ENCODE results near the gene SPOCK2.

Gene SPOCK2

GRCh38 chr10:72090326-72090725 is 2.0 kb upstream of the SPOCK2 start:
- in situ Hi-C loops (cut with HindIII; ENCODE audit: low sequenced_read_pairs) = no loop called here
- no peak for TF ChIP-seq CTCF (IDR thresholded peaks at IDR 0.05; ENCODE audit: low read depth, low read length)
- no peak for DNase-seq (ENCODE audit: low read depth, low spot score)
- no peak overlapping the region for H3K4me3 ChIP-seq (ENCODE audit: low read depth, low read length)

GRCh38 chr10:72089618-72090017 is 1.3 kb upstream of the SPOCK2 start:
- no peak overlapping the region for H3K4me3 ChIP-seq (ENCODE audit: low read depth, low read length)
- TF ChIP-seq CTCF (IDR thresholded peaks at IDR 0.05; ENCODE audit: low read depth, low read length) = no peak
- in situ Hi-C loops (cut with HindIII; ENCODE audit: low sequenced_read_pairs) = no loop called here
- DNase-seq (ENCODE audit: low read depth, low spot score) = peak; percentile 14

- TF ChIP-seq CTCF (IDR thresholded peaks at IDR 0.05; ENCODE audit: low read depth, low read length) = no peak
- DNase-seq (ENCODE audit: low read depth, low spot score) = peak; percentile 8
- no peak overlapping the region for H3K4me3 ChIP-seq (ENCODE audit: low read depth, low read length)
- in situ Hi-C loops (cut with HindIII; ENCODE audit: low sequenced_read_pairs) = no loop called here
These were observed 681 bp upstream of the SPOCK2 start for GRCh38 chr10:72088889-72089575.

GRCh38 chr10:72087392-72087968 is 871 bp downstream of the SPOCK2 start:
- H3K4me3 ChIP-seq (ENCODE audit: low read depth, low read length) = no peak overlapping the region
- DNase-seq (ENCODE audit: low read depth, low spot score) = no peak
- no peak for TF ChIP-seq CTCF (IDR thresholded peaks at IDR 0.05; ENCODE audit: low read depth, low read length)
- in situ Hi-C loops (cut with HindIII; ENCODE audit: low sequenced_read_pairs) = no loop called here

- in situ Hi-C loops (cut with HindIII; ENCODE audit: low sequenced_read_pairs) = no loop called here
- no peak overlapping the region for H3K4me3 ChIP-seq (ENCODE audit: low read depth, low read length)
- TF ChIP-seq CTCF (IDR thresholded peaks at IDR 0.05; ENCODE audit: low read depth, low read length) = peak; percentile 8
- DNase-seq (ENCODE audit: low read depth, low spot score) = no peak
These were observed 1.6 kb downstream of the SPOCK2 start for GRCh38 chr10:72086466-72087391.

- TF ChIP-seq CTCF (IDR thresholded peaks at IDR 0.05; ENCODE audit: low read depth, low read length) = no peak
- no peak overlapping the region for H3K4me3 ChIP-seq (ENCODE audit: low read depth, low read length)
- in situ Hi-C loops (cut with HindIII; ENCODE audit: low sequenced_read_pairs) = no loop called here
- DNase-seq (ENCODE audit: low read depth, low spot score) = no peak
These were observed 2.4 kb downstream of the SPOCK2 start for GRCh38 chr10:72085864-72086465.
